ENCODE results near the gene CIC. TPM values are rescaled to one million over a fixed set of nuclear protein-coding genes. Genes with fewer than 3 reads are reported as not detected.

CIC gene
- polyA plus RNA-seq, 1 donor (not counting 4 experiments of a cell fraction or from before 2014, with no cell fraction given): 3.1 TPM

DNA sequence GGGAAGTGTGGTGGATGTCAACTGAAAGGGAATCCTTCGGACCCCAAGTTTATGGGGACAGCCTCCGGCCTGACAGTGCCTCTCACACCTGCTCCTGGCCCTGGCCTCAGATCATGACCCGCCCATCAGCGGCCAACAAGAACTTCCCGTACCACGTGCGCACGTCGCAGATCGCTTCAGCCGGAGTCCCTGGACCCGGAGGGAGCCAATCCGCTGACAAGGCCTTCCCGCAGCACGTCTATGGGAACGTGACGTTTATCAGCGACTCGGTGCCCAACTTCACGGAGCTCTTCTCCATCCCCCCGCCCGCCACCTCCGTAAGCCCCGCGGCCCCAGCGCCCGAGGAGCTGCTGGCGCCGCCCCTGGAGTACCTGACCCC lies 54.4 kb downstream of the CIC start:
- no peak for TF ChIP-seq EZH2 (IDR thresholded peaks at IDR 0.05; ENCODE audit: low read length)
- TF ChIP-seq, protein P1, sequence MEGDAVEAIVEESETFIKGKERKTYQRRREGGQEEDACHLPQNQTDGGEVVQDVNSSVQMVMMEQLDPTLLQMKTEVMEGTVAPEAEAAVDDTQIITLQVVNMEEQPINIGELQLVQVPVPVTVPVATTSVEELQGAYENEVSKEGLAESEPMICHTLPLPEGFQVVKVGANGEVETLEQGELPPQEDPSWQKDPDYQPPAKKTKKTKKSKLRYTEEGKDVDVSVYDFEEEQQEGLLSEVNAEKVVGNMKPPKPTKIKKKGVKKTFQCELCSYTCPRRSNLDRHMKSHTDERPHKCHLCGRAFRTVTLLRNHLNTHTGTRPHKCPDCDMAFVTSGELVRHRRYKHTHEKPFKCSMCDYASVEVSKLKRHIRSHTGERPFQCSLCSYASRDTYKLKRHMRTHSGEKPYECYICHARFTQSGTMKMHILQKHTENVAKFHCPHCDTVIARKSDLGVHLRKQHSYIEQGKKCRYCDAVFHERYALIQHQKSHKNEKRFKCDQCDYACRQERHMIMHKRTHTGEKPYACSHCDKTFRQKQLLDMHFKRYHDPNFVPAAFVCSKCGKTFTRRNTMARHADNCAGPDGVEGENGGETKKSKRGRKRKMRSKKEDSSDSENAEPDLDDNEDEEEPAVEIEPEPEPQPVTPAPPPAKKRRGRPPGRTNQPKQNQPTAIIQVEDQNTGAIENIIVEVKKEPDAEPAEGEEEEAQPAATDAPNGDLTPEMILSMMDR (optimal IDR thresholded peaks at IDR 0.05 in 1 of 3, IDR thresholded peaks at IDR 0.05 in 1 of 3, conservative IDR thresholded peaks at IDR 0.05 in 1 of 3; ENCODE audit: extremely low read depth in 1 of 3, insufficient read depth in 2 of 3, low read length in 3 of 3): no peak
- H3K36me3 ChIP-seq (ENCODE audit: control insufficient read depth in 2 of 2, extremely low read depth in 1 of 2, insufficient read depth in 2 of 2, low read length in 2 of 2): no peaks in the 10 kb centered on the region
- no peak for FAIRE-seq

DNA sequence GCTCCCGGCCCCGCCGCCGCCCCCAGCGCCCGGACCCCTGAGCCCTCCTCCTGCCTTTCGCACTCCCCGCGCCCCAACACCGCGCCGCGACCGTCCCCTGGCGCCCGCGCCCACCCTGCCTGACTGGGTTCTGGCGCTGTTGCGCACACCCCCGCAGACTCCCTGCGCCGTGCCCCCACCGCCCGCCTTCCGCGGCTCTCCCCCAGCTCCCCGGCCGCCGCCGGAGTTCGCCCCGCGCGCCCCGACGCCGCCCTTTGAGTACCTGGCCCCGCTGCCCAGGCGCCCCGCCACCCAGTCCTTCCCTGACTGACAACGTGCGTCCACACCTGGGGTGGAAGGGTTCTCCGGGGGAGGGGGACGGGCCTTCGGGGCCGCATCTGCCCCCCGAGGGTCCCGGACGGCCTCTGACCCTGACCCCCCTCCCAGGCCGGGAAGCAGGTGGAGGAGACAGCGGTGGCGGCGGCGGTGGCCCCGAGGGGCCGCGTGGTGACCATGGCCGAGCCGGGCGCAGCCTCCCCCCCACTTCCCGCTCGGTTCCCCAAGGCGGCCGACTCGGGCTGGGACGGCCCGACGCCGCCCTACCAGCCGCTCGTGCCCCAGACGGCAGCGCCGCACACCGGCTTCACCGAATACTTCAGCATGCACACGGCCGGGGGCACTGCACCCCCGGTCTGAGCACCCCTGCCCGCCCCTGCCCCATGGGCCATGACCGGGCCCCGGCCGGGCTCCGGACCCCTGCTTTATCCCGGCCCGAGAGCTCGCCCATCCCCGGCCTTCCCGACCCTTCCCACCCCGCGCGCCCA lies 55.0 kb downstream of the CIC start:
- peaks cover 14% of the 10 kb centered on the region for H3K4me1 ChIP-seq (ENCODE audit: control insufficient read depth, extremely low read depth, insufficient read depth, low read length)
- H4K20me1 ChIP-seq (ENCODE audit: control insufficient read depth, extremely low read depth, insufficient read depth, low read length): no peaks in the 10 kb centered on the region
- H3K79me2 ChIP-seq (ENCODE audit: control insufficient read depth, insufficient read depth, low read length): peaks cover 17% of the 10 kb centered on the region
- no peak for DNase-seq (ENCODE audit: low read depth, low spot score)
- TF ChIP-seq, protein P1 (optimal IDR thresholded peaks at IDR 0.05 in 1 of 3, IDR thresholded peaks at IDR 0.05 in 1 of 3, conservative IDR thresholded peaks at IDR 0.05 in 1 of 3; ENCODE audit: extremely low read depth in 1 of 3, insufficient read depth in 2 of 3, low read length in 3 of 3): peak in 2 of 3 experiments; percentile 34 to 43
- peak; percentile 51 for TF ChIP-seq EZH2 (IDR thresholded peaks at IDR 0.05; ENCODE audit: low read length)
- no peak overlapping the region for H3K9ac ChIP-seq (ENCODE audit: control insufficient read depth, extremely low read depth, insufficient read depth, low read length)
- dilution Hi-C loops (cut with MboI; ENCODE audit: extremely low pct_ligation_motif_present, low sequenced_read_pairs): no loop called here
- H3K27ac ChIP-seq (ENCODE audit: control insufficient read depth, insufficient read depth, low read length): no peak overlapping the region
- no peak for FAIRE-seq
- peaks cover 22% of the 10 kb centered on the region for H3K27me3 ChIP-seq (ENCODE audit: control insufficient read depth, extremely low read depth, insufficient read depth, low read length)
- no peak overlapping the region for H3K4me3 ChIP-seq (ENCODE audit: control insufficient read depth in 2 of 3, extremely low read depth in 1 of 3, insufficient read depth in 2 of 3, low read depth in 1 of 3, low read length in 3 of 3)
- no peaks in the 10 kb centered on the region for H3K9me3 ChIP-seq (ENCODE audit: control insufficient read depth, low read depth, low read length)
- H3K36me3 ChIP-seq (ENCODE audit: control insufficient read depth in 2 of 2, extremely low read depth in 1 of 2, insufficient read depth in 2 of 2, low read length in 2 of 2): no peaks in the 10 kb centered on the region
- H3K9me1 ChIP-seq (ENCODE audit: control insufficient read depth, extremely low read depth, insufficient read depth, low read length): no peaks in the 10 kb centered on the region
- peak overlapping the region; percentile 16 for H3K4me2 ChIP-seq (ENCODE audit: control insufficient read depth, extremely low read depth, insufficient read depth, low read depth, low read length)
- no peak overlapping the region for H2AFZ ChIP-seq (ENCODE audit: control insufficient read depth, low read length)

More for the DNA sequence above, 54.4 kb downstream of the CIC start:
- no peak overlapping the region for H2AFZ ChIP-seq (ENCODE audit: control insufficient read depth, low read length)
- no peak overlapping the region for H3K4me2 ChIP-seq (ENCODE audit: control insufficient read depth, extremely low read depth, insufficient read depth, low read depth, low read length)
- no peak overlapping the region for H3K4me3 ChIP-seq (ENCODE audit: control insufficient read depth in 2 of 3, extremely low read depth in 1 of 3, insufficient read depth in 2 of 3, low read depth in 1 of 3, low read length in 3 of 3)
- H3K79me2 ChIP-seq (ENCODE audit: control insufficient read depth, insufficient read depth, low read length): peaks cover 17% of the 10 kb centered on the region
- no peak overlapping the region for H3K9ac ChIP-seq (ENCODE audit: control insufficient read depth, extremely low read depth, insufficient read depth, low read length)
- H3K9me3 ChIP-seq (ENCODE audit: control insufficient read depth, low read depth, low read length): no peaks in the 10 kb centered on the region
- DNase-seq (ENCODE audit: low read depth, low spot score): no peak
- dilution Hi-C loops (cut with MboI; ENCODE audit: extremely low pct_ligation_motif_present, low sequenced_read_pairs): no loop called here
- H3K9me1 ChIP-seq (ENCODE audit: control insufficient read depth, extremely low read depth, insufficient read depth, low read length): no peaks in the 10 kb centered on the region
- H4K20me1 ChIP-seq (ENCODE audit: control insufficient read depth, extremely low read depth, insufficient read depth, low read length): no peaks in the 10 kb centered on the region
- peaks cover 14% of the 10 kb centered on the region for H3K4me1 ChIP-seq (ENCODE audit: control insufficient read depth, extremely low read depth, insufficient read depth, low read length)
- H3K27me3 ChIP-seq (ENCODE audit: control insufficient read depth, extremely low read depth, insufficient read depth, low read length): peaks cover 22% of the 10 kb centered on the region
- H3K27ac ChIP-seq (ENCODE audit: control insufficient read depth, insufficient read depth, low read length): no peak overlapping the region
